Activated T-cell treated with anti-CD3 and anti-CD28 coated beads for 48 hours (primary cell): ENCODE results near the gene HPS1.
A peak's percentile ranks its signal among the peaks of the same experiment; 100 is the strongest.

Experiments
- DNase-seq: peaks from one replicate; pipeline ENCODE4 v3.0.0-alpha.2; 2020; ENCODE audit warnings: low read depth

HPS1 gene

DNA sequence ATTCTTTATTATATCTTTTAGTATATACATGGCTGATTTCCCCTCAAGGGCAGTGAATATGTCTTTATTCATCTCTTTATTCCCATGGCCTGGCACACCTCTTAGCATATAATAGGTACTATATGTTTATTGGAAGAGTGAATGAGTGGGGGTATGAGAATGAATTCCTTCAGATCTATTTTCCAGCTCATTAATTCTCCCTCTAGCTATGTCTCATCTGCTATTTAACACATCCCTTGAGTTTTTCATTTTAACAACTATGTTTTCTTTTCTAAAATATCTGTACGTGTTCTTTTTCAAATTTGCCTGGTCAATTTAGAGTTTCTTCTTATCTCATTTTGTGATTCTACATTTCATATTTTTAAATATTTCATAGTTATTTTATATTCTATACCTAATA is 14.4 kb downstream of the HPS1 start:
- DNase-seq = no peak

DNA sequence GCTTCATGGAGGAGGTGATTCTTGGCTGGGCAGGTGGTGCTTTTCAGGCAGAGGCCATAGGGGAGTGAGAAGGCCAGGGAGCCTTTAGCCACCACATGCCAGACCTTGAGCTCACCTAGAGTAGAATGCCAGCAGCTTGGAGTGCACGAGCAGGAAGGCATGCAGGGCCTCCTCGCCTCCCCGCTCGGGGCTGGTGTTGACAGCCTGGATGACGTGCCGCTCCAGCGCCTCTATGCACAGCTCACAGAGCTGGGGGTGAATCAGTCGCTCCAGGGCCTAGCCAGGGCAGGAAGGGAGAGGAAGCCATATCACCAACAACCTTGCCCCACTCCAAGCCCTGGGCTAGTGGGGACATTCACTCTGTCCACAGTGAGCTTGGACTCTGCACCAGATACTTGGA is 15.7 kb downstream of the HPS1 start:
- no peak for DNase-seq

DNA sequence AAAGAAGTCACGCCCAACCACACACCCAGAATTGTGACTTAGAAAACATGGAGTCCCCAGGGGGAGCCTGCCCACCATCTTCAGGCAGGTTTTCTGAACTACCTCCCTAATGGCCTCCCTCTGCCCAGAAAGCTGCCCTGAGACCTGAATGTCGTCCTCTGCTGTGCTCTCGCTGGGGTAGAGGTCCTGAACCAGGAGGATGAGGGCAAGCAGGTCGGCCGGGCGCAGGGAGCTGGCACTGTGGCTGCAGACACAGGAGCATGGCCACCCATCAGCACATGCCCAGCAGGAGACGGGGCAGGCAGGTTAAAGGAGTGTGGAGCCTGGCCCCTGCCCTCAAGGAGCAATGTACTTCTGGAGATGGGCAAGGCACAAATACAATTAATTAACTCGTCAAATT is 16.3 kb downstream of the HPS1 start:
- no peak for DNase-seq

- DNase-seq = no peak
These were observed 17.2 kb downstream of the HPS1 start for GRCh38 chr10:98429320-98430072.

DNA sequence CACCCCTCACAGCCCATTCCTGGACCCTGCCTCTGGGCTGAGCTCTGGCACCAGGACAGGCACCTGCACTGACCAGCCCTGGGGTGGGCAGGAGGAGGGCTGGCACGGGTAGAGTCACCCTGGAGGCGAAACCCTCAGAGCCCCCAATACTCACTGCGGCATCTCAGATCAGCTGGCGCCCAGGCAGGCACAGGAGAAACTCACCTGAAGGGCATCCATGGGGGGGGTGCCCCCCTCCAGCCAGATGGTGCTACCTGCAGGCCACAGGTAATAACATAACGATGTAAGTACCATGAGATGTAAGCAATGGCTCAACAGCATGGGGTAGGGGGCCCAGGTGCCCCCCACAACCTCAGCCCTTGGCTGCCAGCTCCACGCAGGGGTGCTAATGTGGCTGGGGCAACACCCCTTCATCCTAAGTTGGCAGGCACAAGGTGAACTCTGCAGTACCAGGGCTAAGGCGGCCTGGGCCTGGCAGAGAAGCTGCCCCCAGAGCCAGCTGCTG is 19.7 kb downstream of the HPS1 start:
- DNase-seq = no peak

DNA sequence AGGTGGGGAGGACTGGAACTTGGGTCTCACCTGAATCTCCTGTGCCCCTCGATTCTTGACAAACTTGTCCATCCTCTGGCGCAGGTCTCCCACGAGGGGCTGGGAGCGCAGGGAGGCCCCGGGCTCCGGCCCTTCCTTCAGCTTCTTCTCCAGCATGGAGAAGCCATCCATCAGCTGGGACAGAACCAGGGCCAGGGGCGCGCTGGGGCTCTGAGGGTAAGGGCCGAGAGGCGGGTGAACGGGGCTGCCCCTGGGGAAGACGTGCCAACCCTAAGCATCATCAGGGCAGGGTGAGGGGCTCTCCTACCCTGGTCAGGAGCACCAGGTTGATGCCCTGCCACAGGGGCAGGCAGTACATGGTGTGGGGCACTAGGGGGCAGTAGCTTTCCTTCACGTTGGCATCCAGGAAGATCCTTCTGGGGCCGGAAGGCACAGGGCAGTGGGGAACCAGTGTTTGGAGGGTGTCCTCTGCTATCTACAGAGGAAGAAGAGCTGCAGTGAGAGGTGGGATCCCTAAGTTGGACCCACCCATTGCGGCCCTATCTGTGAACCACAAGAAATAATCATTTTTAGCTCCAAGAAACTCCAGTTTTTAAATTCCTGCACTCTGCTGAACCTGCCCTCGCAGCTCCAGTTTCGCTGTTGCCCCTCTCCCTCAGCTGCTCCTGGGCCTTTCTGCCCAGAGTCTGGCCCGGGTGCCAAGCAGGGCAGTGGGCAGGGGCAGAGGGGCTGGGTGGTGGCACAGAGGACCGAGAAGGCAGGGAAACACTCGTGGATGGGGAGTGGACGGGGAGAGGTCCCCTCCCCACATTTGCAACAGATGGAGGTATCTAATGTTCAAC is 21.0 kb downstream of the HPS1 start:
- peak; percentile 31 for DNase-seq

DNA sequence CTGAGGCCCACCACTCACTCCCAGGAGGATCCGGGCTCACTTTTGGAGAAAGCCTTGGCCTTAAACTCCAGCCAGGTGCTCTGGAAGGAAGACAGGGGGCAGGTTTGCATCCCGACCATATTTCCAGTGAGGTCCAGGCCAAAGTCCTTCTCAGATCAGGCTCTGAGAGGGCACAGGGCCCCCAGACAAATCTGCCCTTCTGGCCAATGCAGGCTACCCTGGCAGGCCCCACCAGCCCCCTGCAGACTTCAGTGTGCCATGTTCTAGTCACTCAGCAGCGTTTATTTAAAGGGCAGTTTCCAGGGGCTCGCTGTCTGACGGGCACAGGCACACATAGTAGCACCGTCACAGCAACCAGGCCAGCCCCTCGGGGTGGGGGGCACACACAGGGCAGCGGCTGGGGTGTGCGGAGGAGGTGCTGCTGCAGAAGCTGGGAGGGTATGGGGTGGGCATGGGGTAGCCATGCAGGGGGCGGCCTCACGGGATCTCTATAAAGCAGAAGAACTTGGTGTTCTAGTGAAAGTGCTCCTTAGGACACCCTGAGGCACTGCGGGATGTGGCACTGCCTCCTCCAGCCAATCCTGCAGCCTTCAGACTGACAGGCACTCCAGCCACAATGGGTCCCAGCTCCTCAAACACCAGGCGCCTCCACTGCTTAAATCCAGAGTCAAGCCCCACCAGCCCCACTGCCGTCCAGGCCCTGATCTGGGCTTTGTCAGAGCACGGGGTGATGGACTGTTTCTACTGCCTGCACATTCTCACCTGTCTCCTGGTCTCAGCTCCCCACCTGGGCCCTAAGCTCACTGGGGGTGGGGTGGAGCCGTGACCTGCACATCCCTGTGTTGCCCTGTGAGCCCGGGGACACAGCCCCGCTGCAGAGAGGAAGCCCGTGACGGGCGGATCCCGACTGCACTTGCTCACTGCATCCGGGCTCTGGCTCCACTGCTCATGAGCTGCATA is 22.2 kb downstream of the HPS1 start:
- no peak for DNase-seq

DNA sequence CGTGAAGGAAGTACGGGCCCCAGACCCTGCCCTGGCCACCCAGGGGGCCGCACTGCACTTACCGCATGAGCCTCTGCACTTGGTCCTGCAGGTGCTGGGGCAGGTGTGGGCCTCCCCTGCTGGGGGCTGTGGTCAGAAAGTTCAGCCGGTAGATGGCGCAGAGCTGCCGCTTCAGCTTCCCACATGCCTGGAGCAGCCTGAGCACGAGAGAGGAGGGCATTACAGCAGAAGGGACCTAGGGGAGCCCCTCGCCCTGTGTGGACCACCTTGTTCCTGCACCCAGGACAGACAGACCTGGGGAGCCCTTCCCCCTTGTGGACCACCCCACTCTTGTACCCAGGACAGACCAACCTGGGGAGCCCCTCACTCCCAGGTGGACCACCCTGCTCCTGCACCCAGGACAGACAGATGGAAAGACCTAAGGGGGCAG is 23.0 kb downstream of the HPS1 start:
- no peak for DNase-seq

- no peak for DNase-seq
These were observed 24.6 kb downstream of the HPS1 start for GRCh38 chr10:98422182-98422581.

DNA sequence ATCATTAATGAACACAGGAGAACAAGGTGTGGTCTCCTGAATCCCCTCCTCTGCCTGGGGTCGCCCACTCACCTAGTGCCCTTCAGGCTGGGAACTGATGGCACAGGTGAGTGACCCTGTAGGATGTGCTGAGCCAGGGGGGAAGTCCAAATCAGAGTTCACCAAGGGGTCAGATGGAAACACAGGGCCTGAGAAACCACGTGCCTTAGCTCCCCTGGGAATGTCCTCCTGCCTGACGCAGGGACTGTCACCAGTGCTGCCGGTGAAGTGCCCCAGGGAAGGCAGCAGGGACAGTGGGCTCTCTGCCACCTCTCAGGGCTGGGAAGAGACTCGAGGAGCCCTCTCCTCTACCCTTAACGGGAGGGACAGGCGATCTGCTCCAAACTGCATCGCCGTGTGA is 25.9 kb downstream of the HPS1 start:
- DNase-seq = no peak

DNA sequence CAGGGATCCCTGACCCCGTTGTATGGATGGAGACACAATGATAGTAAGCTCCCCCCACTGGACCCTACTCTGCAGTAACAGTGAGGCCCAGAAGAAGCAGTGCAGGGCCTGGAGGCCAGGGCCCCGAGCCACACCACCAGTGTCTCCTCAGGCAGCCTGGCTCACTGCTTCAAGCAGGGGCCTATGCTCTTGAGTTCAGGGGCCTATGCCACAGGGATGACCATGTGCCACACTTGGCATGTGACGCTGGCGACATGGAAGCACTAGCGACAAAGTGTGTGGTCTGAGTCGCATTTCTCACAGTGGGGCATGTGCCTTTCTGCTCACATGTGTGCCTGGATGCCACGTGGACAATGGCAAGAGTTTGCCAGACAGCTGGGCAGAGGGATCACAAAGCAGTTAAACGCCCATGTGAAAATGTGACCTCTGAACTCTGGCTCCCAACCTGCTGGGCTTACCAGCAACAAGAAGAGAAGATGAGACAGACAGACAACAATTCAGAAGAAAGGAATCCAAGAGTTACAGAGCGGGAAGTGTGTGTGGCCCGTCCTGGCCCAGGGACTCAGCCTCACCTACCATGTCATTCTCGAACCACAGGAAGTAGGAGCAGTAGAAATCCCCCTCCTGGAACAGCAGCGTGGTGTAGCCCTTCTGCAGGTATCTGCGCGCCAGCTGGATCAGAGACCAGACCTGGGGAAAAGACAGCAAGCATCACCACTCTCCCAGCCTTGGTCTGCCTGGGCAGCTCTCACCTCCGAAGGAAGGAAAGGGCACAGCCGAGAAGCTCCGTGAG is 27.1 kb downstream of the HPS1 start:
- DNase-seq = no peak

DNA sequence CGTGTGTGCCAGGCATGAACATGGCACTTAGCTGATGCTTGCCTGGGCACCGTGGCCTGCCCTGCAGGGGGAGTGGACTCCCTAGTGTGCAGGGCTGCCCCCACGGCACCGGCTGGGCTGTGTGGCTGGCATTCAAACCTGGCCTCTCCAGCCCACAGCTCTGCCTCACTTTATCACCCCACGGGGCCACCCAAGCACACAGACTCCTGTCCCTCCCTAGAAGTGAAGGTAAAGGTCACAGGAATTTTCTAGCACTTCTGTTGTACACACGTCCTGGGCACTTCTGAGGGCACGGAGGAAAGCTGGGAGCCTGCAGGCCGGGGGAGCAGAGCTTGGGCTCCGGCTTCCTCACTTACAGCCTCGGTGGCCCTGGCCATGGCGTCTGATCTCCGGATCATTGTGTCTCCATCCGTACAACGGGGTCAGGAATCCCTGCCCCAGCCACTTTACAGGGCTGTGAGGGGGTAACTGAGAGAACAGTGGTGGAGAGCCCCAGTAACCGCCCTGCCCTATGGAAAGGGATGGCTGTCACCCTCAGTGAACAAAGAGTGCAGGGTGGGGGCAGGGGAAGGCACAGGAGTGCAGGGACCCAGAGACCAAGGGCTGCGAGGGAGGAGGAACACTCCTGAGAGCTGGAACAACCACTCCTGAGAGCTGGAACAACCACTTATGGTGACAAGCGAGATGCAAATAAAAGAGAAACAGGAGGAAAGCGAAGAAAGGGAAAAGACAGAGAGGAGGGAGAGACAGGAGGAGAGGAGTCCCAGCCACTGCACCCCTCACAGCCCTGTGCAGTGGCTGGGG is 27.9 kb downstream of the HPS1 start:
- DNase-seq = no peak

- no peak for DNase-seq
These were observed 28.6 kb downstream of the HPS1 start for GRCh38 chr10:98417973-98418664.

GRCh38 chr10:98417481-98417959 is 29.2 kb downstream of the HPS1 start:
- DNase-seq = no peak

DNA sequence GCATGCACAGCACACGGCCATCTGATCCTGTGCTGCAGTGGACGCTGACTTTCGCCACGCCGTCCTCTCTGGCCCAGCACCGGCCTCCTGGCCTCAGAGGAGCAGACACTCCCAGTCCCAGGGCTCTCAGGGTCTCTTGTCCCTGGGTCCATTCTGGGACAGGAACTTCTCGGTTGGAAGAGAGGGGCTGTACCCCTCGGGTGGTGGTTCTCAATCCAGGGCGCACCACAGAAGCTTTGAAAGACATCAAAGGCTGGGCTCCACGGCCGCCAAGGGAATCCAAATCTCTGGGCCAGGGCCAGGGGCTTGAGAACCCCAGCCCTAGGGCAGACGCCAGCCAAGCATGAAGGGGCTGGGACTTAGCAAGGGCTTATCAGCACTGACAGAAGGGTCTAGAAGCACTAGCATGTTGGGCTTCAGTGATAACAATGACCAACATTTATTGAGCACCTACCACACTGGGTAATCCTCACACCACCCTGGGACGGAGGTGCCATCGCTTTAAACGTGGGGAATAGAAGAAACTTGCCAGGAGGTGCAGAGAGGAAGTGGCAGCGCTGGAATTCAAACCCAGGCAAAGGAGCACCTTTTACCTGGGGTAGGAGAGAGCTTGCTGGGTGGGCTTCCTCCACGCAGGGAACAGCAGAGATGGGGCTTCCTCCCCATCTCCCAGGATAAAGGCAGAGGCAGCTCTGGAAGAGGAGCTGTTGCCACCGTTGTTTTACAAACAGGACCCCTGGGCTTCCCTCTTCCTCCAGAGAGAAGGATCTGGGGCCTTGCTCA is 29.9 kb downstream of the HPS1 start:
- DNase-seq = no peak

DNA sequence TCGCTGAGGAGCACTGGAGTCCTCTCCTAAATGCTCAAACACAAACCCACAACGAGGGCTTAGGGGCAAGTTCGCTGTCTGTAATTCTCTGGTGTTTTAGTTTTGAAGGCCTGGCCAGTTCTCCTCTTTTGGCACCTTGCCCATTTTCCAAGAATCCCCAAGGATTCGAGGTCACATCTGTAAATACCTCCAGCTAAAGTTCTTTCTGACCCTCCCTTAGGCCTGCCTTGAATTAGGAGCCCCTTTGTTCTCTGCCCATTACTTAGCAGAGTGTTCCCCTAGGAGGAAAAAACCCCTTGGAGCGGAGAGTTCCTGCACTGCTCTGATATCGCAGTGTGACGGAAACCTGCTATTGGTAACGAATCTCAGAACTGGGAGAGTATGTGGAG is 31.0 kb downstream of the HPS1 start:
- no peak for DNase-seq

DNA sequence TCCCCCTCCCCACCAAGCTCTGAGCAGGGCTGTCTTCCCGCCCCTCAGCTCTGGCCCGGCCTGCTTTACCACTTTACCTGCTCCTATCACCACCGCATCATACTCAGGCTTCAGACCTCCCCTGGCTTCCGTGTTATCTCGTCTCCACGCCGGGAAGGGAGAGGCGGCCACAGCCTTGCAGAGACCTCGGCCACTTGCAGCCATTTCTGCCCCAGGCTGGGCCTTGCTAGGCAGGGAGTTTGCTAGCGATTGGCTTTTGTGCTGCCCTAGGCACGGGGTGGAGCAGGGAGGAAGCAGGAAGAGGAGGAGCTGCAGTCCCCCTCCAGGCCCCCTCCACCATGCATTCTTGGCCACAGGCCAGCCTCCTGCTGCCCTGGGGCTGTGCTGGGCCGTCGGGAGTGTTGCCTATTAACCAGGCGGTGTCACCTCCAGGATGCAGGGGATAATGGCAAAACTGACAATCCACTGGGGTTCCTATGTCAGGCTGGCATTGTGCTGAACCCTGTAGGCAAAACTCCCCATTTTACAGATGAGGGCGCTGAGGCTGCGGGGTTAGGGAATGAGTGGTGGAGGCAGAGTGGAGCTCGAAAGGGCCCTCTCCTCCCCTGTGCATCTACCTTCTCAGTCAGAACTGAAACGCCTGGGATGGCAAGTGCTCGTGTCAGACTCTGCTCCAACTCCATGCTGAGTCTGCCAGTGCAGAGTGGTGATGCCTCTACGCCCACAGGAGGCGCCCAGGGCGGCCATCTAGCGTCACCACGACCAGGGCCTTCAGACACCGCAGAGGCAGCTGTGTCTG is 31.6 kb downstream of the HPS1 start, which contains the start of gene PYROXD2:
PYROXD2 (minus strand) TSS at position 251 of the 799 bp plus-strand sequence; CDS start at position 204, 47 bp downstream.
- DNase-seq = peak; percentile 15

DNA sequence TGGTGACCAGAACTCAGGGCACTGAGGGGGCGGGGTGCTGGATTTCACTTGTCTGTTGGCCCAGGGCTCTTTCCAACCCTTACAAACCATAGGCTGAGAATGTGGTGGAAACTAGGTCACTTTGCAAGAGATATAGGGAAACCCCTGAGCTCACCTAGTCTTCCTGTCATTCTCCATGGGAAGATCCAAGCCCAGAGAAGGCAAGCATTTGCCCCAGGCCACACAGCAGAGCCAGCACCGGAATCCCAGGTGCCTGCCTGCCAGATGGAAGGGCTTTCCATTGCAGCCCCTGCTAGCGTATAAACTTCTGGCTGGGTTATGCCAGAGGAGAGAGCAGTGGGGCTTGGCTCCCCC is 32.2 kb downstream of the HPS1 start:
- DNase-seq = no peak
